HepG2 (cell line): ENCODE data around the gene COL18A1. TPM values are rescaled to one million over a fixed set of nuclear protein-coding genes. Genes with fewer than 3 reads are reported as not detected.

ENCODE experiments used
- ATAC-seq: fragments of 200-7000 bp; cut with Tn5 transposase; 3 replicates; pipeline ENCODE4 v1.9.1; 2020; ENCODE audit warnings: mild to moderate bottlenecking, moderate library complexity
- BruUV-seq: library from RNA; stranded (reverse); fragments of 400-500 nt; replicated peaks from 2 replicates; lab custom pipeline; 2021; lab: Mats Ljungman, UMichigan
- CTCF ChIA-PET: fragments of 300-600 bp; formaldehyde crosslinking; extraction: SDS; loops from one replicate; lab custom pipeline; 2021; ENCODE audit warnings: low total read pairs, inconsistent platforms, low intra/inter-chr PET ratio; lab: Yijun Ruan, JAX
- POLR2A ChIA-PET: fragments of 350-600 bp; sonication (Branson Sonifier 250); formaldehyde crosslinking; loops from one replicate; lab custom pipeline; 2020; ENCODE audit warnings: antibody characterized with exemption, inconsistent platforms; lab: Yijun Ruan, JAX
- DNase-seq: peaks from one replicate; pipeline ENCODE4 v3.0.0-alpha.2; 2015; ENCODE audit warnings: low spot score
- FAIRE-seq: peaks from 3 replicates; lab custom pipeline; 2011; peaks lifted over from hg19 to GRCh38; lab: Jason Lieb, UNC
- H2AFZ ChIP-seq: one replicate; pipeline ENCODE4 v1.6.1; 2011; ENCODE audit warnings: low read length, inconsistent platforms
- H3K27ac ChIP-seq: fragments of 300-600 bp; 3 replicates; pipeline ENCODE4 v1.8.0; 2011; ENCODE audit warnings: mixed run types, mild to moderate bottlenecking, mixed read lengths, low read length, inconsistent platforms; ENCODE audit not compliant: insufficient read depth; ENCODE audit errors: extremely low read length
- H3K27me3 ChIP-seq, 2 experiments: fragments of 200-600 bp in 1 of 2; 2 replicates in 1 of 2; 3 replicates in 1 of 2; pipeline versions ENCODE4 v1.6.0 to v1.8.0; 2011; ENCODE audit warnings: low read length in 2 of 2, mild to moderate bottlenecking in 2 of 2, moderate library complexity in 2 of 2, inconsistent platforms in 1 of 2; ENCODE audit not compliant: insufficient read depth in 2 of 2, control insufficient read depth in 1 of 2
- H3K36me3 ChIP-seq, 2 experiments: fragments of 200-600 bp in 1 of 2; replicated peaks in 1 of 2; 2 replicates in 1 of 2; 3 replicates in 1 of 2; pipeline versions ENCODE4 v1.5.1 to v1.8.0; 2011; ENCODE audit warnings: low read length in 2 of 2, inconsistent platforms in 1 of 2; ENCODE audit not compliant: insufficient read depth in 2 of 2, control insufficient read depth in 1 of 2
- H3K4me1 ChIP-seq: 2 replicates; pipeline ENCODE4 v1.5.1; 2012; ENCODE audit warnings: low read length, inconsistent platforms; ENCODE audit not compliant: insufficient read depth
- H3K4me2 ChIP-seq: 2 replicates; pipeline ENCODE4 v1.6.0; 2011; ENCODE audit warnings: low read depth, low read length, inconsistent platforms
- H3K4me3 ChIP-seq, 3 experiments: fragments of 200-600 bp in 1 of 3; sonication (generic), shearing (Covaris generic) in 1 of 3; replicated peaks in 1 of 3; 2 replicates each; pipeline ENCODE4 v1.5.1; 2011 to 2016; ENCODE audit warnings: low read length in 3 of 3, inconsistent platforms in 2 of 3, low read depth in 2 of 3, mild to moderate bottlenecking in 2 of 3, control low read depth in 1 of 3, mixed read lengths in 1 of 3; ENCODE audit not compliant: insufficient read depth in 1 of 3
- H3K79me2 ChIP-seq: one replicate; pipeline ENCODE4 v1.6.1; 2011; ENCODE audit warnings: low read length, inconsistent platforms; ENCODE audit not compliant: insufficient read depth
- H3K9ac ChIP-seq: 2 replicates; pipeline ENCODE4 v1.6.0; 2011; ENCODE audit warnings: mild to moderate bottlenecking, low read depth, low read length, inconsistent platforms; ENCODE audit not compliant: insufficient read depth
- H3K9me3 ChIP-seq: 2 replicates; pipeline ENCODE4 v1.5.1; 2012; ENCODE audit warnings: mild to moderate bottlenecking, low read length
- H4K20me1 ChIP-seq: 2 replicates; pipeline ENCODE4 v1.6.0; 2011; ENCODE audit warnings: inconsistent platforms, mild to moderate bottlenecking, low read length, moderate library complexity; ENCODE audit not compliant: insufficient read depth
- AGO2 ChIP-seq: fragments of 200-400 bp; formaldehyde crosslinking; optimal IDR thresholded peaks from 2 replicates; pipeline ENCODE3; 2017; ENCODE audit warnings: mild to moderate bottlenecking, low read depth, low read length, moderate library complexity
- GFI1 ChIP-seq: sonication (generic); formaldehyde crosslinking; IDR thresholded peaks from 2 replicates; pipeline ENCODE4 v1.5.0; 2020; ENCODE audit warnings: missing genetic modification reagents, mild to moderate bottlenecking, borderline replicate concordance
- RBM22 ChIP-seq: fragments of 200-400 bp; formaldehyde crosslinking; optimal IDR thresholded peaks from 2 replicates; pipeline ENCODE3; 2017; ENCODE audit warnings: mild to moderate bottlenecking, low read length, moderate library complexity
- SP5 ChIP-seq: IDR thresholded peaks from 2 replicates; pipeline ENCODE4 v1.6.1; 2016; ENCODE audit warnings: low read depth, borderline replicate concordance
- WGBS: methylation state at CpG from one replicate; pipeline ENCODE4 v1.1.6; 2017; ENCODE audit warnings: low lambda C conversion rate; 5-methylcytosine and 5-hydroxymethylcytosine counted together
- in situ Hi-C: cut with HindIII; loops from 2 replicates; pipeline ENCODE4 v1.10.0; 2017; ENCODE audit warnings: low pct_unique_long_range_greater_than_20kb; ENCODE audit not compliant: extremely low pct_ligation_motif_present
- intact Hi-C: fragments of 100-400 bp; cut with micrococcal nuclease; formaldehyde crosslinking; loops from one replicate; pipeline ENCODE4 v1.10.0; 2022; ENCODE audit not compliant: unreplicated experiment
- polyA plus RNA-seq, 8 experiments: library from polyadenylated mRNA; depleted of rRNA in 3 of 8; stranded (reverse) in 7 of 8; unstranded in 1 of 8; fragments of >200 nt; fragmentation: Illumina TruSeq in 4 of 8; extraction: Trizol in 4 of 8; gene quantifications; 2 replicates each; pipeline versions ENCODE4 v1.2.1 to v1.2.3, GENCODE V29; 2011 to 2016; ENCODE audit warnings: low read depth in 4 of 8, missing spikeins in 1 of 8, mixed read lengths in 1 of 8; ENCODE audit not compliant: insufficient read depth in 1 of 8
- total RNA-seq, 5 experiments: library from RNA; depleted of rRNA; stranded (reverse); fragments of >200 nt; fragmentation: Illumina TruSeq; extraction: Trizol; gene quantifications; 2 replicates each; pipeline ENCODE4 v1.2.3, GENCODE V29; 2016; ENCODE audit warnings: low read depth in 1 of 5
- TF ChIP-seq, protein P1 (sequence below): sonication (generic); formaldehyde crosslinking; IDR thresholded peaks from 2 replicates; pipeline ENCODE4 v1.4.0; 2020; ENCODE audit warnings: missing genetic modification reagents; ENCODE audit errors: not compliant biosample characterization

Gene COL18A1
- total and polyA plus RNA-seq, 2 of the 13 experiments (the other 11 are each of a cell fraction or from before 2014, with no cell fraction given): 79.0 to 102 TPM

DNA sequence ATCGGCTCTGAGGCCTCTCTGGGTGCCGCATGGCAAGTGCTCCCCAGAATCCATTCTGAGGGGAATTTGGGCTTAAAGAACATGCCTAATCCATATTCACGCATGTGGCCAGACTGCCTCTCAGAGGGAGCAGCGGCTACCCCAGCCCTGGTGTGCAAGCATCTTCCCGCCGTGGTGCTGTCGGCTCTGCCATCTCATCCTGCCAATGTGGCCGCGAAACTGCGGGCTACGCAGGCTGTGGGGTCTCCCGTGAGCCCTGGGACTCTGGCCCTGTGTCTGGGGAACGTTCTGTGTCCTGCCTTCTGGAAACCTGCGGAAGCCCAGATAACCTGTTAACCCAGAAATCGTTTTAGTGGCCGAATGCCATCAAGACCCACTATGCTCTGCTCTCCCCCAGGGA lies 76.6 kb downstream of the COL18A1 start:
- BruUV-seq: no TSS peak
- in situ Hi-C loops (no loop called here), intact Hi-C loops (no loop called here)
- no peaks in the 10 kb centered on the region for H3K27me3 ChIP-seq
- ATAC-seq: no peak
- WGBS: 100% methylated on average over 2 of the region's 16 CpGs
- H3K4me1 ChIP-seq: no peaks in the 10 kb centered on the region
- no peak overlapping the region for H3K27ac ChIP-seq
- CTCF ChIA-PET: no interaction called here
- no peak overlapping the region for H3K4me3 ChIP-seq
- DNase-seq: no peak
- FAIRE-seq: no peak
- H3K9ac ChIP-seq: no peak overlapping the region
- no peaks in the 10 kb centered on the region for H4K20me1 ChIP-seq
- TF ChIP-seq, protein P1, sequence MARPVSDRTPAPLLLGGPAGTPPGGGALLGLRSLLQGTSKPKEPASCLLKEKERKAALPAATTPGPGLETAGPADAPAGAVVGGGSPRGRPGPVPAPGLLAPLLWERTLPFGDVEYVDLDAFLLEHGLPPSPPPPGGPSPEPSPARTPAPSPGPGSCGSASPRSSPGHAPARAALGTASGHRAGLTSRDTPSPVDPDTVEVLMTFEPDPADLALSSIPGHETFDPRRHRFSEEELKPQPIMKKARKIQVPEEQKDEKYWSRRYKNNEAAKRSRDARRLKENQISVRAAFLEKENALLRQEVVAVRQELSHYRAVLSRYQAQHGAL: no peak
- no peak for TF ChIP-seq SP5 (CRISPR knock-in tag)
- peaks cover 28 to 55% of the 10 kb centered on the region in 2 experiments for H3K36me3 ChIP-seq
- POLR2A ChIA-PET: no interaction called here
- no peaks in the 10 kb centered on the region for H3K9me3 ChIP-seq
- H3K4me2 ChIP-seq: no peak overlapping the region
- no peak overlapping the region for H2AFZ ChIP-seq
- H3K79me2 ChIP-seq: no peaks in the 10 kb centered on the region

DNA sequence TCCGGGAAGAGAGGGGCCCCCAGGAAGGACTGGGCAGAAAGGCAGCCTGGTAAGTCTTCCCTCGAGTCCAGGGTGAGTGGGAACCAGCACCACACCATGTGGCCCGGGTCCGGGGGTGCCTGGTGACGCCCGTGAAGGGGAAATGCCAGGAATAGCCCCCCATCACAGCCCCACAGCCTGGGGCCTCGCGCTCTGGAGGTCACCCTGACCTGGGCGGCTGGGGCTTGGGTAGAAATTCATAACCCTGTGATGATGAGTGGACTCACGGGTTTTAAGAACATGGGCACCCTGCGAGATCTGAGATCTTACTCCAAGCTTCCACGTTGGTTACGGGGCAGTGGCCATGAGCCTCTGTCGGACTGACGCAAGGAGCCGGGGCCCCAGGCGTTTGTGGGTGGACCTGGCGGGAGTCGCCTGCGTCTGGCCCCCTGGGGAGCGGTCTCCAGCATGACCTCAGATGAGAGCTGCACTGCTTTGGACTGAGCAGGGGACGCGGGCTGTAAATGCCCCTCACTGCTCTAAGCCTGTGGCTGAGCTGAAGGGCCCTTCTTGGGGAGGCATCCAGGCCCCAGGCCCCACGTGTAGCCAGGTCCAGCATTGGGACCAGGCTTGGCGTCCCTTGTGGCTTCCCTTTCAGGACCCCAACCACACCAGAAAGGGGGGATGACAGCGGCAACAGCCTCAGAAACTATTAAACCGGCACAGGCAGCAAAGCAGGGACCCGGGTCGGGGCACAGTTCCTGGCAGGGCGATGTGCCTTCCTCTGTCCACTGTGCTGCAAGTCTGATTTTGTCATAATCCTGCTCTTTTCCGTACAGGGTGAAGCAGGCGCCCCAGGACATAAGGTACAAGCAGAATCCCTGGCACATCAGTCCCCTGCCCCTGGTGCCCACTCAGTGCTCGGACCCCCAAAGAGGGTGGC lies 77.3 kb downstream of the COL18A1 start:
- 94% methylated on average over 16 of the region's 33 CpGs for WGBS
- H3K36me3 ChIP-seq: peaks cover 26 to 48% of the 10 kb centered on the region in 2 experiments
- in situ Hi-C loops: no loop called here

More for the DNA sequence above, 77.3 kb downstream of the COL18A1 start:
- ChIA-PET POLR2A (interaction anchor here (1.6 to 2.1 kb wide), 2 partner anchors 10 to 12 kb away, joined by 4 to 13 read pairs; no protein-coding TSS in a partner anchor), CTCF (no interaction called here)
- no peak for DNase-seq
- no peak overlapping the region for H3K4me2 ChIP-seq
- H2AFZ ChIP-seq: no peak overlapping the region
- no peak overlapping the region for H3K9ac ChIP-seq
- H3K4me3 ChIP-seq: no peak overlapping the region
- no peak for ATAC-seq
- H3K27me3 ChIP-seq: no peaks in the 10 kb centered on the region
- TF ChIP-seq RBM22: peak; percentile 18
- no peak for TF ChIP-seq GFI1 (CRISPR knock-in tag)
- peak; percentile 60 for TF ChIP-seq AGO2
- no peaks in the 10 kb centered on the region for H3K79me2 ChIP-seq
- no peak overlapping the region for H3K27ac ChIP-seq
- intact Hi-C loops: no loop called here
- no peaks in the 10 kb centered on the region for H4K20me1 ChIP-seq
- no peak for FAIRE-seq
- H3K4me1 ChIP-seq: no peaks in the 10 kb centered on the region
- no peaks in the 10 kb centered on the region for H3K9me3 ChIP-seq
- no TSS peak for BruUV-seq
